ENCODE data around the gene TMEM127.
"Not testable (repeated sequence)": the region's sequence is repeated elsewhere in the genome, so short reads cannot be mapped to it uniquely, and the experiment has no call there.

Gene TMEM127

GRCh38 chr2:96262306-96262705, 3.5 kb downstream of the TMEM127 start:
- no peak for DNase-seq

- DNase-seq, result no peak
These were observed 4.3 kb downstream of the TMEM127 start for GRCh38 chr2:96261328-96262003.

- DNase-seq, result peak; percentile 54
These were observed 5.2 kb downstream of the TMEM127 start for GRCh38 chr2:96260387-96261260.

GRCh38 chr2:96259497-96259921, 6.3 kb downstream of the TMEM127 start:
- DNase-seq, result no peak

GRCh38 chr2:96258166-96259022, 7.4 kb downstream of the TMEM127 start:
- DNase-seq, result no peak

GRCh38 chr2:96257744-96258143, 8.1 kb downstream of the TMEM127 start:
- DNase-seq, result not testable (repeated sequence)

GRCh38 chr2:96256611-96257113, 9.1 kb downstream of the TMEM127 start:
- no peak for DNase-seq

GRCh38 chr2:96254571-96254970, 11.2 kb downstream of the TMEM127 start:
- no peak for DNase-seq

- DNase-seq, result no peak
These were observed 12.8 kb downstream of the TMEM127 start for GRCh38 chr2:96253006-96253405.

GRCh38 chr2:96252526-96252925, 13.3 kb downstream of the TMEM127 start:
- no peak for DNase-seq

GRCh38 chr2:96251721-96252292, 14.0 kb downstream of the TMEM127 start:
- DNase-seq, result peak; percentile 72

- DNase-seq, result no peak
These were observed 15.6 kb downstream of the TMEM127 start for GRCh38 chr2:96250188-96250587.

- DNase-seq, result peak; percentile 69
These were observed 16.1 kb downstream of the TMEM127 start for GRCh38 chr2:96249654-96250053.

GRCh38 chr2:96248624-96249023, 17.2 kb downstream of the TMEM127 start:
- DNase-seq, result no peak

- no peak for DNase-seq
These were observed 17.9 kb downstream of the TMEM127 start for GRCh38 chr2:96247896-96248295.

- no peak for DNase-seq
These were observed 18.8 kb downstream of the TMEM127 start for GRCh38 chr2:96247009-96247408.

GRCh38 chr2:96245609-96246390, 20.0 kb downstream of the TMEM127 start:
- no peak for DNase-seq

- no peak for DNase-seq
These were observed 22.0 kb downstream of the TMEM127 start for GRCh38 chr2:96243843-96244242.

- DNase-seq, result peak; percentile 62
These were observed 23.7 kb downstream of the TMEM127 start for GRCh38 chr2:96241900-96242611.

GRCh38 chr2:96241227-96241626, 24.6 kb downstream of the TMEM127 start:
- no peak for DNase-seq
